CD8-positive, alpha-beta memory T cell (primary cell): ENCODE measurements around the gene NFX1. TPM values are rescaled to one million over a fixed set of nuclear protein-coding genes. Genes with fewer than 3 reads are reported as not detected.
A peak's percentile ranks its signal among the peaks of the same experiment; 100 is the strongest.
"Not testable (repeated sequence)": the region's sequence is repeated elsewhere in the genome, so short reads cannot be mapped to it uniquely, and the experiment has no call there.

Experiments used
- CTCF ChIA-PET: fragments of 350-600 bp; sonication (Branson Sonifier 250); formaldehyde crosslinking; loops from one replicate; lab custom pipeline; 2021; ENCODE audit warnings: antibody characterized with exemption; lab: Charles Lee
- POLR2A ChIA-PET: fragments of 350-600 bp; sonication (Branson Sonifier 250); formaldehyde crosslinking; loops from one replicate; lab custom pipeline; 2021; ENCODE audit warnings: antibody characterized with exemption; lab: Charles Lee
- DNase-seq, 5 donors: peaks; one replicate each; pipeline versions ENCODE4 v3.0.0 to v3.0.0-alpha.2; 2020 to 2022; ENCODE audit warnings: mixed read lengths in 1 of 5
- H3K27ac ChIP-seq: one replicate; pipeline ENCODE4 v1.7.0; 2013; ENCODE audit warnings: low read depth, mild to moderate bottlenecking, low read length, moderate library complexity
- H3K27me3 ChIP-seq: 2 replicates; pipeline ENCODE4 v1.7.0; 2013; ENCODE audit warnings: low read length, mild to moderate bottlenecking; ENCODE audit not compliant: insufficient read depth, poor library complexity, severe bottlenecking
- H3K36me3 ChIP-seq: 2 replicates; pipeline ENCODE4 v1.7.0; 2013; ENCODE audit warnings: mild to moderate bottlenecking, low read length, moderate library complexity; ENCODE audit not compliant: insufficient read depth
- H3K4me1 ChIP-seq: 2 replicates; pipeline ENCODE4 v1.7.0; 2013; ENCODE audit warnings: mild to moderate bottlenecking, low read length, moderate library complexity; ENCODE audit not compliant: insufficient read depth
- H3K4me3 ChIP-seq: 2 replicates; pipeline ENCODE4 v1.7.0; 2013; ENCODE audit warnings: mild to moderate bottlenecking, low read length
- H3K9me3 ChIP-seq: 2 replicates; pipeline ENCODE4 v1.7.0; 2013; ENCODE audit warnings: mild to moderate bottlenecking, low read length
- H3K27ac Mint-ChIP-seq, 8 donors: one replicate each; pipeline ENCODE4 v1.8.0; 2020 to 2021; ENCODE audit warnings: mixed read lengths in 8 of 8, mild to moderate bottlenecking in 6 of 8, inconsistent platforms in 3 of 8, moderate library complexity in 3 of 8
- H3K27me3 Mint-ChIP-seq, 2 donors: one replicate each; pipeline ENCODE4 v1.8.0; 2020 to 2021; ENCODE audit warnings: mixed read lengths in 2 of 2, mild to moderate bottlenecking in 1 of 2, moderate library complexity in 1 of 2
- H3K36me3 Mint-ChIP-seq, 3 donors: one replicate each; pipeline ENCODE4 v1.8.0; 2020 to 2021; ENCODE audit warnings: mixed read lengths in 3 of 3, inconsistent platforms in 1 of 3, mild to moderate bottlenecking in 1 of 3
- H3K4me1 Mint-ChIP-seq, 3 donors: one replicate each; pipeline ENCODE4 v1.8.0; 2020 to 2021; ENCODE audit warnings: mixed read lengths in 3 of 3, inconsistent platforms in 1 of 3, mild to moderate bottlenecking in 1 of 3
- H3K4me3 Mint-ChIP-seq, 7 donors: one replicate each; pipeline ENCODE4 v1.8.0; 2020 to 2021; ENCODE audit warnings: mixed read lengths in 7 of 7, mild to moderate bottlenecking in 6 of 7, moderate library complexity in 4 of 7, inconsistent platforms in 2 of 7
- H3K9me3 Mint-ChIP-seq, 5 donors: one replicate each; pipeline ENCODE4 v1.8.0; 2020 to 2022; ENCODE audit warnings: mixed read lengths in 5 of 5, mild to moderate bottlenecking in 3 of 5, moderate library complexity in 2 of 5, inconsistent platforms in 1 of 5
- polyA plus RNA-seq: library from polyadenylated mRNA; unstranded; fragments of 300-500 nt; fragmentation: Illumina TruSeq; gene quantifications from one replicate; pipeline ENCODE4 v1.2.3, GENCODE V29; 2021
- total RNA-seq, 2 experiments: library from RNA; stranded (reverse); gene quantifications; one replicate each; pipeline ENCODE4 v1.2.3, GENCODE V29; 2021

NFX1 gene
- total and polyA plus RNA-seq, 3 experiments from 2014 or later = 38.8 to 45.6 (median 42.7) TPM

- peak overlapping the region in 3 of 8 donors; percentile 37 to 83 (median 38) for H3K27ac Mint-ChIP-seq
- no peak for DNase-seq
- peaks cover 0 to 1% of the 10 kb centered on the region in 2 donors for H3K27me3 Mint-ChIP-seq
- POLR2A ChIA-PET = no interaction called here
- CTCF ChIA-PET = no interaction called here
- no peak overlapping the region for H3K27ac ChIP-seq
- H3K4me3 ChIP-seq = no peak overlapping the region
- H3K4me3 Mint-ChIP-seq = peak overlapping the region in 1 of 7 donors; percentile 76
- peaks cover 0 to 10% (median 0%) of the 10 kb centered on the region in 3 donors for H3K36me3 Mint-ChIP-seq
- H3K36me3 ChIP-seq = no peaks in the 10 kb centered on the region
- no peaks in the 10 kb centered on the region for H3K4me1 ChIP-seq
- no peaks in the 10 kb centered on the region for H3K27me3 ChIP-seq
- H3K4me1 Mint-ChIP-seq = peaks cover 5 to 7% (median 7%) of the 10 kb centered on the region in 3 donors
- H3K9me3 Mint-ChIP-seq = no peaks in the 10 kb centered on the region
- H3K9me3 ChIP-seq = no peaks in the 10 kb centered on the region
These were observed 86.9 kb downstream of the NFX1 start for GRCh38 chr9:33377089-33377715.

- no peak for DNase-seq
- Mint-ChIP-seq H3K36me3 (peaks cover 0 to 2% (median 0%) of the 10 kb centered on the region in 3 donors), H3K4me1 (peaks cover 5 to 7% (median 7%) of the 10 kb centered on the region in 3 donors), H3K27me3 (no peaks in the 10 kb centered on the region), H3K27ac (peak overlapping the region in 3 of 8 donors; percentile 6 to 76 (median 27)), H3K9me3 (no peaks in the 10 kb centered on the region), H3K4me3 (no peak overlapping the region)
- Histone ChIP-seq H3K4me3 (no peak overlapping the region), H3K27me3 (no peaks in the 10 kb centered on the region), H3K4me1 (no peaks in the 10 kb centered on the region), H3K9me3 (no peaks in the 10 kb centered on the region), H3K36me3 (no peaks in the 10 kb centered on the region), H3K27ac (no peak overlapping the region)
- POLR2A ChIA-PET = no interaction called here
- CTCF ChIA-PET = interaction anchor here (1.8 kb wide), 1 partner anchor 88 kb away, joined by 6 read pairs; no protein-coding TSS in a partner anchor
These were observed 87.9 kb downstream of the NFX1 start for GRCh38 chr9:33378121-33378795.

GRCh38 chr9:33379666-33380389, 89.5 kb downstream of the NFX1 start:
- no peak overlapping the region for H3K4me3 Mint-ChIP-seq
- Histone ChIP-seq H3K36me3 (no peaks in the 10 kb centered on the region), H3K27me3 (no peaks in the 10 kb centered on the region), H3K4me1 (no peaks in the 10 kb centered on the region), H3K27ac (no peak overlapping the region), H3K9me3 (no peaks in the 10 kb centered on the region), H3K4me3 (no peak overlapping the region)
- no peaks in the 10 kb centered on the region for H3K36me3 Mint-ChIP-seq
- no peaks in the 10 kb centered on the region for H3K27me3 Mint-ChIP-seq
- no peak overlapping the region for H3K27ac Mint-ChIP-seq
- H3K9me3 Mint-ChIP-seq = no peaks in the 10 kb centered on the region
- ChIA-PET POLR2A (no interaction called here), CTCF (interaction anchor here (0.9 to 1.8 kb wide), 3 partner anchors 17 to 87 kb away, joined by 3 to 6 read pairs (median 4); no protein-coding TSS in a partner anchor)
- H3K4me1 Mint-ChIP-seq = peaks cover 4 to 5% (median 5%) of the 10 kb centered on the region in 3 donors
- DNase-seq = no peak

- H3K27ac Mint-ChIP-seq = no peak overlapping the region
- Histone ChIP-seq H3K9me3 (no peaks in the 10 kb centered on the region), H3K36me3 (no peaks in the 10 kb centered on the region), H3K4me1 (no peaks in the 10 kb centered on the region), H3K27ac (no peak overlapping the region), H3K4me3 (no peak overlapping the region), H3K27me3 (no peaks in the 10 kb centered on the region)
- POLR2A ChIA-PET = interaction anchor here (0.6 kb wide), 1 partner anchor 59 kb away, joined by 3 read pairs; no protein-coding TSS in a partner anchor
- DNase-seq = no peak
- no peaks in the 10 kb centered on the region for H3K27me3 Mint-ChIP-seq
- CTCF ChIA-PET = interaction anchor here (0.9 to 1.2 kb wide), 3 partner anchors 8 to 72 kb away, joined by 3 to 4 read pairs (median 3); no protein-coding TSS in a partner anchor
- no peaks in the 10 kb centered on the region for H3K36me3 Mint-ChIP-seq
- H3K9me3 Mint-ChIP-seq = no peaks in the 10 kb centered on the region
- H3K4me1 Mint-ChIP-seq = no peaks in the 10 kb centered on the region
- H3K4me3 Mint-ChIP-seq = no peak overlapping the region
These were observed 90.2 kb downstream of the NFX1 start for GRCh38 chr9:33380390-33381094.

GRCh38 chr9:33381231-33381791, 91.0 kb downstream of the NFX1 start:
- Histone ChIP-seq H3K36me3 (no peaks in the 10 kb centered on the region), H3K9me3 (no peaks in the 10 kb centered on the region), H3K4me1 (no peaks in the 10 kb centered on the region), H3K4me3 (no peak overlapping the region), H3K27ac (no peak overlapping the region), H3K27me3 (no peaks in the 10 kb centered on the region)
- DNase-seq = no peak
- ChIA-PET POLR2A (no interaction called here), CTCF (interaction anchor here (0.9 to 1.2 kb wide), 2 partner anchors 9 to 35 kb away, joined by 3 read pairs; no protein-coding TSS in a partner anchor)
- Mint-ChIP-seq H3K4me1 (no peaks in the 10 kb centered on the region), H3K27ac (no peak overlapping the region), H3K27me3 (no peaks in the 10 kb centered on the region), H3K4me3 (no peak overlapping the region), H3K9me3 (no peaks in the 10 kb centered on the region), H3K36me3 (no peaks in the 10 kb centered on the region)

GRCh38 chr9:33382397-33382796, 92.1 kb downstream of the NFX1 start:
- H3K4me3 Mint-ChIP-seq, H3K9me3 ChIP-seq, H3K27ac ChIP-seq, POLR2A ChIA-PET, DNase-seq, H3K4me1 ChIP-seq, H3K36me3 Mint-ChIP-seq, H3K9me3 Mint-ChIP-seq, H3K27me3 Mint-ChIP-seq, H3K4me3 ChIP-seq, H3K36me3 ChIP-seq, H3K27ac Mint-ChIP-seq, H3K4me1 Mint-ChIP-seq, H3K27me3 ChIP-seq: not testable (repeated sequence)
- CTCF ChIA-PET = interaction anchor here (1.2 to 1.8 kb wide), 2 partner anchors 8 to 33 kb away, joined by 3 to 5 read pairs; no protein-coding TSS in a partner anchor

- DNase-seq = peak in 1 of 5 donors; percentile 33
- H3K36me3 ChIP-seq, H3K27me3 ChIP-seq, H3K4me1 ChIP-seq, H3K4me3 ChIP-seq, H3K9me3 Mint-ChIP-seq, H3K27ac ChIP-seq, H3K27me3 Mint-ChIP-seq, H3K36me3 Mint-ChIP-seq, H3K4me1 Mint-ChIP-seq, H3K4me3 Mint-ChIP-seq, H3K9me3 ChIP-seq, POLR2A ChIA-PET: not testable (repeated sequence)
- H3K27ac Mint-ChIP-seq = peak overlapping the region in 1 of 8 donors; percentile 51
- CTCF ChIA-PET = interaction anchor here (1.2 to 1.8 kb wide), 2 partner anchors 9 to 32 kb away, joined by 3 to 5 read pairs; no protein-coding TSS in a partner anchor
These were observed 93.1 kb downstream of the NFX1 start for GRCh38 chr9:33383396-33383795.
